C4-2B (cell line): ENCODE data around the gene GNAI2.
A peak's percentile ranks its signal among the peaks of the same experiment; 100 is the strongest.

Experiments used
- H3K27ac ChIP-seq: fragments of 450-650 bp; 2 replicates; pipeline ENCODE4 v1.5.1; 2017
- CTCF ChIP-seq: fragments of 450-650 bp; conservative IDR thresholded peaks from 2 replicates; pipeline ENCODE4 v1.5.1; 2017; ENCODE audit warnings: mild to moderate bottlenecking
- ZFX ChIP-seq: fragments of 450-650 bp; IDR thresholded peaks from 2 replicates; pipeline ENCODE4 v1.6.1; 2017

The GNAI2 gene

DNA sequence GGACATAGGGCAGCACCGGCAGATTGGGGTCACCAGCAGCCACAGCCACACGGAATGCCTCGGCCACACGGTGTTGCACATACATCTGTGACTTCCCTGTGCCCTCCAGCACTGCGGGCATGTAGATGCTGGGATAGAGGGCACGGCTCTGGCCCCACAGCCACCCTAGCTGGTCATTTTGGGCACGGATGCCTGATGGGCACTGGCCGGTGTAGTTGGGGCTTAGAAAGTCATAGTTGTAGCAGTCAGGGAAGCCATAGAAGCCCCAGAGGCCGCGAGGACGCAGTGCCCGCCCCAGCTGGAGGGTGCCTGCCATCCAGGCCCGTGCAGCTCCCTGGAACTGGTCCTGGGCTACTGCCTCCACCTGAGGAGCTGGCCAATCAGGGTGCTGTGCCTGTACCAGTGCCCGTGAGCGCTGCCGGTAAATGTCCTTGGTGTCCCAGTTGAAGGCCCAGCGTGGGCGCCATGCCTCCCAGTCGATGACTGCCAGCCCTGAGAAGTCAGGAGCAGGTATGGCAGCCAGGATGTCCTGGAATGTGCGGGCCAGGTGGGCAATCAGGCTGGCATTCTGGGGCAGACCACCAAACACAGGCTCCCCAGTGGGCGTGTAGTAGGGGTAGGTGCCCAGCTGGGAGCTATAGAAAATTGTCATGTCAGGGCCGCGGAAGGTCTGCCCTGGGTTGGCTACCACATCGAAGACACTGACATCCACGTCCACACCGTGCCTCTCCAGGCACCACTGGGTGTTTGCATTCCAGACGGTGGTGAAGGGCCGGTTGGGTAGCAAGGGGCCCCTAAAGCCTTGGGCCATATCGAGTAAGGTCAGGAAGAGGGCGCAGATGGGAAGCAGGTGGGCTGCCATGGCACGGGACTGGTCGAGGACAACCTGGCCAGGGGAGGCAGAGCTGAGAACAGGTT, 66.3 kb downstream of the GNAI2 start:
- no peak for TF ChIP-seq CTCF
- no peak for TF ChIP-seq ZFX
- peak overlapping the region; percentile 17; the same call in 1 of the 2 replicates for H3K27ac ChIP-seq

GRCh38 chr3:50303013-50303815, 67.2 kb downstream of the GNAI2 start, which contains the start of gene HYAL1:
HYAL1 (minus strand) TSS chr3:50303574; CDS start chr3:50302956, 618 bp downstream.
- TF ChIP-seq CTCF (no peak), ZFX (no peak)
- peak within 1 kb of the TSS; percentile 17 for H3K27ac ChIP-seq

GRCh38 chr3:50304601-50305000, 68.6 kb downstream of the GNAI2 start:
- no peak overlapping the region for H3K27ac ChIP-seq
- TF ChIP-seq CTCF (no peak), ZFX (no peak)
